ENCODE data around the gene PPM1E. TPM values are rescaled to one million over a fixed set of nuclear protein-coding genes. Genes with fewer than 3 reads are reported as not detected.

PPM1E gene
- under 1 TPM; 0.26 to 0.66 TPM for total RNA-seq

DNA sequence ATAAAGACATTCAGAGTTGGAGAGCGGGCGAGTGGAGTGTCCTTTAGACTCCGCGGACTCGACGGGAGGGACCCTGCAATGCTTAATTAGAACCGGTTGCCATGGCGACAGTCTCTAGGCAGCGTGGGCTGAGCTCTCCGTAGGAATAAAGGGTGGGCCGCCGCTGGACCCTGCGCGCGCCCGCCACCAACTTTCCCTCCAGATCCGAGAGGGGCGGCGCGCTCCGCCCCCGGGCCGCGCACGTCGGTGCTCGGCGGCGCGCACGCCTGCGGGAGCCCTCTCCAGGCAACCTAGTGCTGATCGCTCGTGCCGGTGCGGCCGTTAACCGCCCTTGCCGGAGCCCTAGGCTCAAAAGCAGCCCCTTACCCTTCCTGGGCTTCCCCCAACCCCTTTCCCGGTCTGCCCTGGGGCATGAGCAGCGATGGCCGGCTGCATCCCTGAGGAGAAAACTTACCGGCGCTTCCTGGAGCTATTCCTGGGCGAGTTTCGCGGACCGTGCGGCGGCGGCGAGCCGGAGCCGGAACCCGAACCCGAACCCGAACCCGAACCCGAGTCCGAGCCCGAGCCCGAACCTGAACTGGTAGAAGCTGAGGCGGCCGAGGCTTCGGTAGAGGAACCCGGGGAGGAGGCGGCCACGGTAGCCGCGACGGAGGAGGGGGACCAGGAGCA, at the start of gene PPM1E:
Gene PPM1E (plus strand): TSS at position 278 of the 669 bp plus-strand sequence.
- DNase-seq: peak; percentile 34 to 68 (median 54)
- ATAC-seq: peak; percentile 65
- WGBS, 2 donors: 1 to 8% methylated on average over 20 to 61 of the region's 71 CpGs
- H3K4me1 ChIP-seq: peaks cover 21% of the 10 kb centered on the region
- peak within 1 kb of the TSS; percentile 7 to 49 for H3K4me3 ChIP-seq
- H3K27me3 ChIP-seq: peaks cover 4 to 8% of the 10 kb centered on the region in 2 donors
- H3K36me3 ChIP-seq (replicated peaks in 1 of 2; ENCODE audit: insufficient read depth in 1 of 2, low read depth in 2 of 2): no peaks in the 10 kb centered on the region
- intact Hi-C loops (cut with DNase I): no loop called here
- no peak for TF ChIP-seq POLR2A (IDR thresholded peaks at IDR 0.05)
- TF ChIP-seq, protein P1, sequence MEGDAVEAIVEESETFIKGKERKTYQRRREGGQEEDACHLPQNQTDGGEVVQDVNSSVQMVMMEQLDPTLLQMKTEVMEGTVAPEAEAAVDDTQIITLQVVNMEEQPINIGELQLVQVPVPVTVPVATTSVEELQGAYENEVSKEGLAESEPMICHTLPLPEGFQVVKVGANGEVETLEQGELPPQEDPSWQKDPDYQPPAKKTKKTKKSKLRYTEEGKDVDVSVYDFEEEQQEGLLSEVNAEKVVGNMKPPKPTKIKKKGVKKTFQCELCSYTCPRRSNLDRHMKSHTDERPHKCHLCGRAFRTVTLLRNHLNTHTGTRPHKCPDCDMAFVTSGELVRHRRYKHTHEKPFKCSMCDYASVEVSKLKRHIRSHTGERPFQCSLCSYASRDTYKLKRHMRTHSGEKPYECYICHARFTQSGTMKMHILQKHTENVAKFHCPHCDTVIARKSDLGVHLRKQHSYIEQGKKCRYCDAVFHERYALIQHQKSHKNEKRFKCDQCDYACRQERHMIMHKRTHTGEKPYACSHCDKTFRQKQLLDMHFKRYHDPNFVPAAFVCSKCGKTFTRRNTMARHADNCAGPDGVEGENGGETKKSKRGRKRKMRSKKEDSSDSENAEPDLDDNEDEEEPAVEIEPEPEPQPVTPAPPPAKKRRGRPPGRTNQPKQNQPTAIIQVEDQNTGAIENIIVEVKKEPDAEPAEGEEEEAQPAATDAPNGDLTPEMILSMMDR (IDR thresholded peaks at IDR 0.05): no peak
- no peaks in the 10 kb centered on the region for H3K9me3 ChIP-seq
- H3K27ac ChIP-seq: no peak within 1 kb of the TSS

DNA sequence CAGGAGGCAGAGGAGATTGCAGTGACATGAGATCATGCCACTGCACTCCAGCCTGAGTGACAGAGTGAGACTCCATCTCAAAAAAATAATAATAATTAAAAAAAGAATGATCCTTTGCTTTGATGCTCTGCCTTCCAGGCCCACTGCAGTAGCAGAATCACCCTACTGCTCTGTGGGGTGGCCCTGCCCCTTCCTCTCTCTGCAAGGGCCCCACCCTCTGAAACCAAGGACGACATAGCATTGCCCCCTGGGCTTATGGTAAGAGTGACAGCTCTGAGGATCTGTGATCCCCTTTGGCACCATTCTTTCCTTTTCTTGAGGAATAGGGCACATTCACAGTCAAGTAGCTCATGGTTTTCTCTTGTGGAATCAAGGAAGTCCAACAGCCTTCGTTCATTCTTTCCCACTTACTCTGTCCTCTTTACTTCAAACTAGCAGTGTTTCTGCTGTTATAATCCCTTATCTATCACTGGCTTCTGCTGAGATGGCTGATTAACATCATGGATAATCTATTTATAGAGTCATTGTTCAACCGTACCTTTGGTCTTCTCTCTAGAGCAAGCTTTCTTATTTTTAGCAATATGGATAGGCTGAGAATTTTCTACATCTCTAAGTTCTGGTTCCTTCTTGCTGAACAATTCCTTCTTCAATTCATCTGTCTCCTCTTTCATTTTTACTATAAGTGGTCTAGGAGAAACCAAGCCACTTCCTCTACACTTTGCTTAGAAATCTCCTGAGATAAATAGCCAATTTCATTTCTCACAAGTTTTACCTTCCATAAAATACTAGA, 49.1 kb upstream of the PPM1E start:
- WGBS, 2 donors: 68 to 78% methylated on average over 3 of the region's 3 CpGs
- Histone ChIP-seq H3K9me3 (no peaks in the 10 kb centered on the region), H3K4me1 (no peaks in the 10 kb centered on the region), H3K27ac (no peak overlapping the region), H3K4me3 (no peak overlapping the region), H3K36me3 (replicated peaks in 1 of 2; ENCODE audit: insufficient read depth in 1 of 2, low read depth in 2 of 2) (peaks cover 0 to 2% of the 10 kb centered on the region in 2 donors), H3K27me3 (no peaks in the 10 kb centered on the region)
- intact Hi-C loops (cut with DNase I): no loop called here
- DNase-seq (no peak), ATAC-seq (no peak)
- TF ChIP-seq, protein P1 (IDR thresholded peaks at IDR 0.05): no peak
- TF ChIP-seq POLR2A (IDR thresholded peaks at IDR 0.05): no peak

DNA sequence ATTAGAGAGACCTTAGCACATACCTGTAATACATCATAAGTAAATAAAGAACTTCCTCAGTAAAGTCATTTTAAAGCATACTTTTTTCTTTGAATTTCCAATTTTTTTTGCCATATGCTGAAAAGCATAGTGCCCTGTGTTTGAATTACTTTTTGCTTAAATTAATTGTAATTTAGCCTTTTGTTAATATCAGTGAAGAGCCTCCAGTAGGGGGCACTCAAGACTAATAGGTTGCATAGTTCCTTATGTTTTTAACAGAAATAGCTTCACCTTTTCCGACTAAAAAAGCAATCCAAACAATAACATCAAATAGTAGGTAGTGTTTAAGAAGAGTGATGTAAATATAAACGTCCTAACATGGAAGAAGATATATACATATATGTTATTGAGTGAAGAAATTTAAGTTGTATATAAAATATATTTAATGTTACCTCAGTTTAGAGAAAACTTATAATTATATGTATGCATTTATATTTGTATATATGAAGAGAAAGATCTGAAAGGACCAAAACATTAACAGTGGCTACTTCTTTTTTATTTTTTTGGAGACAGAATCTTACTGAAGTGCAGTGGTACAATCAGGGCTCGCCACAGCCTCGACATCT, 44.6 kb upstream of the PPM1E start:
- H3K36me3 ChIP-seq (replicated peaks in 1 of 2; ENCODE audit: insufficient read depth in 1 of 2, low read depth in 2 of 2): no peaks in the 10 kb centered on the region

DNA sequence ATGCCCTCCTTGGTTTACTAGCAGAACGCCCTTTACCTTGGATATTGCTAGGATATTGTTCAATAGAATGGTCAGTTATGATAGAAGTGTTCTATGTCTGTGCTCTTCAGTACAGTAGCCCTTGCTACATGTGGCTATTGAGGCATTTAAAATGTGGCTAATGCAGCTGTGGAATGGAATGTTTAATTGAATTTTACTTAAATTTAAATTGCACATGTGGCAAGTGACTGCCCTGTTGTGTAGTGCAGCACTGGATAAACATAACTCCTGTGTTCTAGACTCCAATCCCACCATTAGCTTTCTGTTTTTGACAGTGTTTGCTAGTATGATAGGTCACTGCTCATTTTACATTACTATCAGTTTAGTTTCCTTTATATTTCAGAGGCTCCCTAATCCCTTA, 33.4 kb upstream of the PPM1E start:
- DNase-seq (no peak), ATAC-seq (no peak)
- Histone ChIP-seq H3K27me3 (no peaks in the 10 kb centered on the region), H3K9me3 (no peaks in the 10 kb centered on the region), H3K4me1 (no peaks in the 10 kb centered on the region), H3K4me3 (no peak overlapping the region), H3K36me3 (replicated peaks in 1 of 2; ENCODE audit: insufficient read depth in 1 of 2, low read depth in 2 of 2) (no peaks in the 10 kb centered on the region), H3K27ac (no peak overlapping the region)
- WGBS, 2 donors: 90 to 94% methylated on average over 1 of the region's 1 CpG
- intact Hi-C loops (cut with DNase I): no loop called here
- no peak for TF ChIP-seq POLR2A (IDR thresholded peaks at IDR 0.05)
- TF ChIP-seq, protein P1 (IDR thresholded peaks at IDR 0.05): no peak

More for the DNA sequence above, 44.6 kb upstream of the PPM1E start:
- Histone ChIP-seq H3K27me3 (no peaks in the 10 kb centered on the region), H3K4me1 (no peaks in the 10 kb centered on the region), H3K4me3 (no peak overlapping the region), H3K27ac (no peak overlapping the region), H3K9me3 (no peaks in the 10 kb centered on the region)
- DNase-seq (peak; percentile 24 to 63 (median 46)), ATAC-seq (no peak)
- 49 to 50% methylated on average over 4 of the region's 4 CpGs for WGBS, 2 donors
- TF ChIP-seq, protein P1 (IDR thresholded peaks at IDR 0.05): peak; percentile 25 to 83 (median 64)
- TF ChIP-seq POLR2A (IDR thresholded peaks at IDR 0.05): no peak
- intact Hi-C loops (cut with DNase I): loop anchor here (10.0 kb wide), 1 partner anchor 304 kb away; no protein-coding TSS in a partner anchor

Data from body of pancreas (tissue), 4 donors.